HepG2 (cell line): ENCODE data around the gene SLC25A11. TPM values are rescaled to one million over a fixed set of nuclear protein-coding genes. Genes with fewer than 3 reads are reported as not detected.

ENCODE experiments used
- ATAC-seq: fragments of 200-7000 bp; cut with Tn5 transposase; 3 replicates; pipeline ENCODE4 v1.9.1; 2020; ENCODE audit warnings: mild to moderate bottlenecking, moderate library complexity
- BruUV-seq: library from RNA; stranded (reverse); fragments of 400-500 nt; replicated peaks from 2 replicates; lab custom pipeline; 2021; lab: Mats Ljungman, UMichigan
- CTCF ChIA-PET: fragments of 300-600 bp; formaldehyde crosslinking; extraction: SDS; loops from one replicate; lab custom pipeline; 2021; ENCODE audit warnings: low total read pairs, inconsistent platforms, low intra/inter-chr PET ratio; lab: Yijun Ruan, JAX
- POLR2A ChIA-PET: fragments of 350-600 bp; sonication (Branson Sonifier 250); formaldehyde crosslinking; loops from one replicate; lab custom pipeline; 2020; ENCODE audit warnings: antibody characterized with exemption, inconsistent platforms; lab: Yijun Ruan, JAX
- DNase-seq: peaks from one replicate; pipeline ENCODE4 v3.0.0-alpha.2; 2015; ENCODE audit warnings: low spot score
- FAIRE-seq: peaks from 3 replicates; lab custom pipeline; 2011; peaks lifted over from hg19 to GRCh38; lab: Jason Lieb, UNC
- H2AFZ ChIP-seq: one replicate; pipeline ENCODE4 v1.6.1; 2011; ENCODE audit warnings: low read length, inconsistent platforms
- H3K27ac ChIP-seq: fragments of 300-600 bp; 3 replicates; pipeline ENCODE4 v1.8.0; 2011; ENCODE audit warnings: mixed run types, mild to moderate bottlenecking, mixed read lengths, low read length, inconsistent platforms; ENCODE audit not compliant: insufficient read depth; ENCODE audit errors: extremely low read length
- H3K27me3 ChIP-seq, 2 experiments: fragments of 200-600 bp in 1 of 2; 2 replicates in 1 of 2; 3 replicates in 1 of 2; pipeline versions ENCODE4 v1.6.0 to v1.8.0; 2011; ENCODE audit warnings: low read length in 2 of 2, mild to moderate bottlenecking in 2 of 2, moderate library complexity in 2 of 2, inconsistent platforms in 1 of 2; ENCODE audit not compliant: insufficient read depth in 2 of 2, control insufficient read depth in 1 of 2
- H3K36me3 ChIP-seq, 2 experiments: fragments of 200-600 bp in 1 of 2; replicated peaks in 1 of 2; 2 replicates in 1 of 2; 3 replicates in 1 of 2; pipeline versions ENCODE4 v1.5.1 to v1.8.0; 2011; ENCODE audit warnings: low read length in 2 of 2, inconsistent platforms in 1 of 2; ENCODE audit not compliant: insufficient read depth in 2 of 2, control insufficient read depth in 1 of 2
- H3K4me1 ChIP-seq: 2 replicates; pipeline ENCODE4 v1.5.1; 2012; ENCODE audit warnings: low read length, inconsistent platforms; ENCODE audit not compliant: insufficient read depth
- H3K4me2 ChIP-seq: 2 replicates; pipeline ENCODE4 v1.6.0; 2011; ENCODE audit warnings: low read depth, low read length, inconsistent platforms
- H3K4me3 ChIP-seq, 3 experiments: fragments of 200-600 bp in 1 of 3; sonication (generic), shearing (Covaris generic) in 1 of 3; replicated peaks in 1 of 3; 2 replicates each; pipeline ENCODE4 v1.5.1; 2011 to 2016; ENCODE audit warnings: low read length in 3 of 3, inconsistent platforms in 2 of 3, low read depth in 2 of 3, mild to moderate bottlenecking in 2 of 3, control low read depth in 1 of 3, mixed read lengths in 1 of 3; ENCODE audit not compliant: insufficient read depth in 1 of 3
- H3K79me2 ChIP-seq: one replicate; pipeline ENCODE4 v1.6.1; 2011; ENCODE audit warnings: low read length, inconsistent platforms; ENCODE audit not compliant: insufficient read depth
- H3K9ac ChIP-seq: 2 replicates; pipeline ENCODE4 v1.6.0; 2011; ENCODE audit warnings: mild to moderate bottlenecking, low read depth, low read length, inconsistent platforms; ENCODE audit not compliant: insufficient read depth
- H3K9me3 ChIP-seq: 2 replicates; pipeline ENCODE4 v1.5.1; 2012; ENCODE audit warnings: mild to moderate bottlenecking, low read length
- H4K20me1 ChIP-seq: 2 replicates; pipeline ENCODE4 v1.6.0; 2011; ENCODE audit warnings: inconsistent platforms, mild to moderate bottlenecking, low read length, moderate library complexity; ENCODE audit not compliant: insufficient read depth
- CEBPB ChIP-seq: IDR thresholded peaks from 2 replicates; pipeline ENCODE4 v1.6.1; 2011; ENCODE audit warnings: low read depth, low read length, improper control_type of control experiment, borderline replicate concordance
- NONO ChIP-seq, 2 experiments: fragments of 450-650 bp in 1 of 2; sonication (generic) in 1 of 2; formaldehyde crosslinking in 1 of 2; IDR thresholded peaks in 1 of 2; conservative IDR thresholded peaks in 1 of 2; 2 replicates each; pipeline versions ENCODE4 v1.6.1 to v1.8.0; 2017 to 2022; ENCODE audit warnings: mild to moderate bottlenecking in 1 of 2, missing genetic modification reagents in 1 of 2, moderate library complexity in 1 of 2
- POLR2AphosphoS2 ChIP-seq: IDR thresholded peaks from 2 replicates; pipeline ENCODE4 v1.6.1; 2011; ENCODE audit warnings: low read depth, low read length, improper control_type of control experiment
- POLR2G ChIP-seq: fragments of 200-400 bp; formaldehyde crosslinking; IDR thresholded peaks from 2 replicates; pipeline ENCODE4 v1.6.1; 2018; ENCODE audit warnings: mild to moderate bottlenecking, low read depth, low read length, moderate library complexity
- TEAD3 ChIP-seq: optimal IDR thresholded peaks from 2 replicates; pipeline ENCODE3; 2016; ENCODE audit warnings: borderline replicate concordance
- whole genome bisulfite sequencing: methylation state at CpG from one replicate; pipeline ENCODE4 v1.1.6; 2017; ENCODE audit warnings: low lambda C conversion rate; 5-methylcytosine and 5-hydroxymethylcytosine counted together
- in situ Hi-C: cut with HindIII; loops from 2 replicates; pipeline ENCODE4 v1.10.0; 2017; ENCODE audit warnings: low pct_unique_long_range_greater_than_20kb; ENCODE audit not compliant: extremely low pct_ligation_motif_present
- intact Hi-C: fragments of 100-400 bp; cut with micrococcal nuclease; formaldehyde crosslinking; loops from one replicate; pipeline ENCODE4 v1.10.0; 2022; ENCODE audit not compliant: unreplicated experiment
- polyA plus RNA-seq, 8 experiments: library from polyadenylated mRNA; depleted of rRNA in 3 of 8; stranded (reverse) in 7 of 8; unstranded in 1 of 8; fragments of >200 nt; fragmentation: Illumina TruSeq in 4 of 8; extraction: Trizol in 4 of 8; gene quantifications; 2 replicates each; pipeline versions ENCODE4 v1.2.1 to v1.2.3, GENCODE V29; 2011 to 2016; ENCODE audit warnings: low read depth in 4 of 8, missing spikeins in 1 of 8, mixed read lengths in 1 of 8; ENCODE audit not compliant: insufficient read depth in 1 of 8
- total RNA-seq, 5 experiments: library from RNA; depleted of rRNA; stranded (reverse); fragments of >200 nt; fragmentation: Illumina TruSeq; extraction: Trizol; gene quantifications; 2 replicates each; pipeline ENCODE4 v1.2.3, GENCODE V29; 2016; ENCODE audit warnings: low read depth in 1 of 5
- TF ChIP-seq, protein P1 (sequence below): sonication (generic); formaldehyde crosslinking; IDR thresholded peaks from 2 replicates; pipeline ENCODE4 v1.4.0; 2020; ENCODE audit warnings: mild to moderate bottlenecking, missing genetic modification reagents

Gene SLC25A11
- total and polyA plus RNA-seq, 2 of the 13 experiments (the other 11 are each of a cell fraction or from before 2014, with no cell fraction given), result 35.4 to 47.2 TPM

DNA sequence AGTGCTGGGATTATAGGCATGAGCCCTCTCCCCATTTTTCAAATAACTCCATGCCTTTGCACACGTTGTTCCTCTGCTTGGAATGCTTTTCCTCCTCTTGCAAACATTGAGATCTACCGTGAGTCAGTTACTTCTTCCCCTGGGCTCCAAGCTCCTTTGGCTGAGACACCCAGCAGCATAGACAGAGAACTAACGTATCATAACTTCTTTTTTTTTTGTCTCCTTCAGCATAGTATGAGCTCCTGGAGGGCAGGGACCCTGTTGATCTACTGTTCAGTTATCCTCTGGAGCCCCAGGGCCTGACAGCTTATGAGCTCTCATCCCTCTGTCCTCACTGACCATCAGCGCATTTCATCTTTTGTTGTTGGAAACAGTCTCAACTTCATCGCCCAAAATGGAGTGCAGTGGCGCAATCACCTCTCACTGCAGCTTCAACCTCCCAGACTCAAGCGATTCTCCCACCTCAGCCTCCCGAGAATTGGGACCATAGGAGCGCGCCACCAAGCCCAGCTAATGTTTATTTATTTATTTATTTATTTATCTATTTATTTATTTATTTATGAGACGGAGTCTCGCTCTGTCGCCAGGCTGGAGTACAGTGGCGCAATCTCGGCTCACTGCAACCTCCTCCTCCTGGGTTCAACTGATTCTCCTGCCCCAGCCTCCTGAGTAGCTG, 25.6 kb upstream of the SLC25A11 start:
- Histone ChIP-seq H3K9me3 (no peaks in the 10 kb centered on the region), H3K4me1 (peaks cover 23% of the 10 kb centered on the region)
- TF ChIP-seq POLR2G, result no peak
- peak; percentile 35; the same call in 1 of the 2 replicates for TF ChIP-seq CEBPB
- no peak for TF ChIP-seq NONO (IDR thresholded peaks at IDR 0.05)
- TF ChIP-seq NONO (CRISPR knock-in tag; conservative IDR thresholded peaks at IDR 0.05), result no peak
- TF ChIP-seq TEAD3 (CRISPR knock-in tag), result peak; percentile 18
- TF ChIP-seq, all 625 proteins: peak for 2
- no peak for DNase-seq
- no peak overlapping the region for H3K27ac ChIP-seq
- POLR2A ChIA-PET, result interaction anchor here (6.6 to 10.5 kb wide), 3 partner anchors 16 to 57 kb away, joined by 103 to 273 read pairs (median 201); partner anchors contain the start of genes ENO3, PFN1, RNF167 and SLC25A11
- H4K20me1 ChIP-seq, result no peaks in the 10 kb centered on the region
- peaks cover 0 to 11% of the 10 kb centered on the region in 2 experiments; a peak in 1 of 5 replicates for H3K36me3 ChIP-seq
- intact Hi-C loops (loop anchor here (5.0 to 10.0 kb wide), 2 partner anchors 58 to 251 kb away; partner anchors contain the start of gene ARRB2), in situ Hi-C loops (no loop called here)
- CTCF ChIA-PET, result no interaction called here
- WGBS, result 98% methylated on average over 15 of the region's 15 CpGs
- H3K9ac ChIP-seq, result no peak overlapping the region
- ATAC-seq, result no peak
- no TSS peak for BruUV-seq
- H3K4me3 ChIP-seq, result no peak overlapping the region
- no peak overlapping the region for H3K4me2 ChIP-seq
- FAIRE-seq, result no peak
- peaks cover 25% of the 10 kb centered on the region for H3K79me2 ChIP-seq
- no peaks in the 10 kb centered on the region; a peak in 1 of 5 replicates for H3K27me3 ChIP-seq
- H2AFZ ChIP-seq, result no peak overlapping the region

DNA sequence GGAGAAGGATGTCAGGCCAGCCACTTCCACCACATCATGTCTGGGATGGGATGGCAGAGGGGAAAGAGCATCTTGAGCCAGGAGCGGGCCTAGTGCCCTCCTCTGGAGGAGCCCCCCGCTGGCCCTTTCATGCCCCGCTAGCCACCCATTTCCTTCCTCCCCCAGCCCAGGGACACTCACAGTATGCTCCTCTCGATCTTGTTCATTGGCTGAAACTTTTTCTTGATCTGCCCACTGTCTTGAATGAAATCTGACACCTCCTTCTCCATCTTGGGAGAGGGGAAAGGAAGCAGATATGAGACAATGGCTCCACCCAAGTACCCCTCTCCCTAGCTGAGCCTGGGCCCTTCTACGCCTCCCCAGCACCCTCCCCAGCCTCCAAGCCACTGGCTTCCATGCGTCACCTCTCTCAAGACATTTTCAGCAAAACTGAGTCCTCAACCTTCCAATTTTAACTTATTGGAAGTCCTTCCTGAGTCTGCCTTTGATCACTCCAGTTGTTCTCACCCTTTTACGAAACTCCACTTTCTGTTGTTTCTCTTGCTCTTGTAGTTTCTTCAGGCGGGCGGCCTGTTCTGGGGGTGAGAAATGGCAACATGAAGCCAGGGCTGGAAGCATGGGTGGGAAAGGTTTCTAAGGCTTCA, 20.6 kb upstream of the SLC25A11 start:
- in situ Hi-C loops, result no loop called here
- FAIRE-seq, result no peak
- CTCF ChIA-PET, result no interaction called here

More for the DNA sequence above, 20.6 kb upstream of the SLC25A11 start:
- ATAC-seq (no peak), DNase-seq (no peak)
- POLR2A ChIA-PET, result interaction anchor here (0.9 to 5.8 kb wide), 3 partner anchors 8 to 21 kb away, joined by 3 to 43 read pairs (median 5); partner anchors contain the start of genes ENO3, SLC25A11 and SPAG7
- Histone ChIP-seq H4K20me1 (no peaks in the 10 kb centered on the region), H3K36me3 (peaks cover 3 to 28% of the 10 kb centered on the region in 2 experiments; a peak in 3 of 5 replicates), H3K9me3 (no peaks in the 10 kb centered on the region), H3K79me2 (no peaks in the 10 kb centered on the region), H3K9ac (no peak overlapping the region), H3K4me3 (no peak overlapping the region), H3K4me2 (no peak overlapping the region), H3K27ac (no peak overlapping the region), H2AFZ (no peak overlapping the region), H3K27me3 (no peaks in the 10 kb centered on the region), H3K4me1 (0 out of 2 replicates have a peak, but pooled peaks cover 4% of the 10 kb centered on the region)
- 92% methylated on average over 9 of the region's 9 CpGs for WGBS
- intact Hi-C loops, result loop anchor here (10.0 kb wide), 1 partner anchor 246 kb away; the partner anchor contains the start of gene ARRB2
- 0 out of 2 replicates have a peak, but pooled peaks have one; percentile 30 for TF ChIP-seq POLR2AphosphoS2
- TF ChIP-seq, protein P1, sequence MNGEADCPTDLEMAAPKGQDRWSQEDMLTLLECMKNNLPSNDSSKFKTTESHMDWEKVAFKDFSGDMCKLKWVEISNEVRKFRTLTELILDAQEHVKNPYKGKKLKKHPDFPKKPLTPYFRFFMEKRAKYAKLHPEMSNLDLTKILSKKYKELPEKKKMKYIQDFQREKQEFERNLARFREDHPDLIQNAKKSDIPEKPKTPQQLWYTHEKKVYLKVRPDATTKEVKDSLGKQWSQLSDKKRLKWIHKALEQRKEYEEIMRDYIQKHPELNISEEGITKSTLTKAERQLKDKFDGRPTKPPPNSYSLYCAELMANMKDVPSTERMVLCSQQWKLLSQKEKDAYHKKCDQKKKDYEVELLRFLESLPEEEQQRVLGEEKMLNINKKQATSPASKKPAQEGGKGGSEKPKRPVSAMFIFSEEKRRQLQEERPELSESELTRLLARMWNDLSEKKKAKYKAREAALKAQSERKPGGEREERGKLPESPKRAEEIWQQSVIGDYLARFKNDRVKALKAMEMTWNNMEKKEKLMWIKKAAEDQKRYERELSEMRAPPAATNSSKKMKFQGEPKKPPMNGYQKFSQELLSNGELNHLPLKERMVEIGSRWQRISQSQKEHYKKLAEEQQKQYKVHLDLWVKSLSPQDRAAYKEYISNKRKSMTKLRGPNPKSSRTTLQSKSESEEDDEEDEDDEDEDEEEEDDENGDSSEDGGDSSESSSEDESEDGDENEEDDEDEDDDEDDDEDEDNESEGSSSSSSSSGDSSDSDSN (CRISPR knock-in tag), result no peak
- no TSS peak for BruUV-seq
